GM21825 (cell line): ENCODE results near the gene BANK1.

Experiments
- ATAC-seq: cut with Tn5 transposase; IDR thresholded peaks from one replicate; pipeline ENCODE4 v1.9.1; 2021; ENCODE audit warnings: mild to moderate bottlenecking, moderate library complexity; ENCODE audit not compliant: unreplicated experiment

The BANK1 gene

DNA sequence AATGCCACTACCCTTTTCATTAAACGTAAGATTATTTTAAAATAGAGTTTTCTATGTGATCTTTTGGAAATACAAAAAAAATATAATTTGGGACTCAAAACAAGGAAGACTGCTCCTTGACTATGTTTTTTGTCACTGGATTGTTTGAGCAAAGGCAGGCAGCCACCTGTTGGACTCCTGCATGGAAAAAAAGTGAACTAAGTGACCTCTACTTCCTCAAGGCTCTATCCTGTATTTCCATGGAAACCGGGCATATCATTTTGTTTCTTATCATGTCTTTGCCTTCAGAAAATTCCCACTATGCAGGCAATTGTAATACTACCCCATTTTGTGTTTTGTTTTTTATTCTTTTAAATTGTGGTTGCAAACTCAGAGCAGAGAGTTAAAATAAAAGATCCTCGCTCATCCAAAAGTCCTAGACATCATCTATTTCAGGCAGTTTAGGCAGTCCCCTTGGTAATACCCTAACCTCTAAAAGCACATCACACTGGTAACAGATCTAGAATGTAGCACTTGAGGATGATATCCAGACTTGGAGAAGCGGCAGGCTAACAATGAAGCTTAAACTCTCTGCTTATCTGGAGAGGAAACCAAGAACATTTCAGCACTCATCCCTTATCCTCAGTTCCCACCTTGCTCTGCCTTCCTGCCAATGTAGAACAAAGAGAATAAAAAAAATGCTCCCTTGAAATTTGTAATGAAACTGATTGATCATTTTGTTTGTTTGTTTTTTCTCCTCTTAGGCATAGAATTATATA, 165.7 kb downstream of the BANK1 start:
- no peak for ATAC-seq

- no peak for ATAC-seq
Measured at GRCh38 chr4:101958547-101958946, 168.0 kb downstream of the BANK1 start.

DNA sequence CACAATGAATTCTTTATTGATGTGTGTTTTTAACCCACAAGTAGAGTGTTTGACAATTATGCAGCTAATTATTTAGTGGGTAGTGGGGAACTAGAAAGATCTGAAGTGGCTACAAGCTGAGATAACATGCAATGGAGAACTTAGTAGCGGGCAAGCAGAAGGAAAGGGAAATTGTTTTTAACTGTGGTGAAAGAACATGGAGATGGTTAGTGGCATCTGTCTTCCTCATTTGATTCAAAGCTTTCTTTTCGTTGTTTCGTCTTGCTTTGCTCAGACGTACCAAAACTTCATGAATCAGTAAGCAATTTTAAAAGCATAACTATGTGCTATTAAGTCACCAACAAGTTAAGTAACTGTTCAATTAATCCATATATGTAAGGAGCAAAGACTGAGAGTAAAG, 169.9 kb downstream of the BANK1 start:
- ATAC-seq = no peak

DNA sequence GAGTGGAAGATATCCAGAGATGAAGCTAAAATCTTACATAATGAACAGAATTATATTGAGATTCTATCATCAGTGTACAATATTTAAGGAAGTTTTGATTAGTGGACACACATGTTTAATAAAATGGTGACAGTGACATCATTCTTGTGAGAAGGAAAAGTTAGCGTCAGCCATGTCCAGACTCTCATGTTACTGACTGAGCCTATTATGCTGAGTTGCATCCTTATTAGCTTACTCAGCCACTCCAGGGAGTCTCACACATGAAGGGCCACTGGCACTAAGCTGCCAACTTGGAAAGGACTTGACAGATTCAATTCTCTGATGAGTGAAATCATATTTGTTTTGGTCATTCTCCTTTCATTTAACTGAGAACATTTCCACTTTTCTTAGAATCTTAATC, 170.6 kb downstream of the BANK1 start:
- ATAC-seq = no peak

DNA sequence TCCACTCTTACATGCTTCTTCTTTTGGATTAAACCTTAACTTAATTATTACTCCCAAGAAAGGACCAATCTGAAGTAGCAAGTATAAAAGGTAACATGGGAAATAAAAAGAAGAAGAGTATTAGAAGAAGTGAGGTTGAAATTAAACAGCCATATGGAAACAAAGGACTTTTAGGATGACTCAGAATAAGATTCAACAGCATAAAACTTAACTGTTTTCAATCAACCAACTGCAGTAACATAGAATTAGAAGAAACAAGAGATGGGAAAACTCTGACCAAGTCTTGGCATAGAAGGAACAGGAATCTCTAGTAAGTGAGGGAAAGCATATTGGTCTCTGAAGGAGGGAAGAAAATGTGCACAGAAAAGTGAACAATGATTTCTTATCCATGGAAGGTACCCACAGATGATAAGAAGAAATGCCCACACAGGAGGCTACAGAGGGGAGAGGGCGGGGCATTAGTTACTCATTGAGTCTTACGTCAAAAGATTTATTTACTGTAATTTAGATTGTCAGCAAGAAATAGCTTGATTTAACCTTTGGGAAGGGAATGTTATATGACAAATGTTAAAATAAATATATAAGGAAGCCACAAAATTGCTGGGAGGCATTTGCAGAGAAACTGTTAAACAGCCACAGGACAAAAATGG, 177.3 kb downstream of the BANK1 start:
- ATAC-seq = no peak

- ATAC-seq = no peak
Measured at GRCh38 chr4:101968364-101968763, 177.8 kb downstream of the BANK1 start.

DNA sequence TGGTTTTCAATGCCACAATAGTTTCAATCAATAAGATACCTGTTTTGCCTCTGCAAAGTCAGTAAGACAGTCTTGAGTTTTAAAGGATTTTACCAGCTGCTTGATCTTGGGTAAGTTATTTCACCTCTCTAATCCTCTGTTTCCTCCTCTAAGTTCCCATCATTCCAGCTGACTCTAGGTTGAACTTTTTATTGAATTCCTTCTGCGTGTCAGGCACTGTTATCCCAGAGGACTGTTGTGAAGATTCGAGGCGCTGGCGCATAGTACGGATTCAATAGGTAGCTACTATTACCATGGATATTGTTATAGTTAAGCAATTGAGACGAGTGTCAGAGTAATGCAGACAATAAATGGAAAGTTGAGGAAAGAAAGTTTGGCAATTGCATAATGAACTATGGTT, 179.4 kb downstream of the BANK1 start:
- no peak for ATAC-seq

DNA sequence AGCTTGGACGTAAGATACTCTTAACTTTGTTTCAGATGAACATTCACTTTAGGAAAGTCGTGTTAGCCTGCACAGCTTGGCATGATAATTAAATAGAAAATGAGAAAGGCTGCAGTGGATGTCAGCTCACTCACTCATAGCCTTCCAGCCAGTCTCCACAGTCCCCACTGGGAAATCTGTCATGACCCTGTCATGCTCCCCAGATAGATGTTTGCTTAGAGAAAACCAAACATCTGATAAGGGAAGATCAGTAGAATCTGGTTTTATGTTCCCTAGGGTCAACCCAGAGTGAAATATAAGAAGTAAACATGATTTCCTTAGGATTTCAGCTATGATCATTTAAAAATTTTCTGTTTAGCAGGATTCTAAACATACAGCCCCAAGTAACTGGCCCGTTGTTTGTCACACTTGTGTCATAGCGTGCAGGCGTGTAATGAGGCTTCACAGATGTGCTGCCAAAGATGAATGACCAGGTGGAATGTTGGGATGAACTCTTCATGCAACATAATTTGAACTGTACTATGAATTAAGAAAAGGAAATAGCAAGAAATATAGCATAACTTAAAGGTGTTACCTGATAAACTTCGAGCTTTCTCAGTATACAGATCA, 180.1 kb downstream of the BANK1 start:
- no peak for ATAC-seq

GRCh38 chr4:101972791-101973190, 182.3 kb downstream of the BANK1 start:
- no peak for ATAC-seq

DNA sequence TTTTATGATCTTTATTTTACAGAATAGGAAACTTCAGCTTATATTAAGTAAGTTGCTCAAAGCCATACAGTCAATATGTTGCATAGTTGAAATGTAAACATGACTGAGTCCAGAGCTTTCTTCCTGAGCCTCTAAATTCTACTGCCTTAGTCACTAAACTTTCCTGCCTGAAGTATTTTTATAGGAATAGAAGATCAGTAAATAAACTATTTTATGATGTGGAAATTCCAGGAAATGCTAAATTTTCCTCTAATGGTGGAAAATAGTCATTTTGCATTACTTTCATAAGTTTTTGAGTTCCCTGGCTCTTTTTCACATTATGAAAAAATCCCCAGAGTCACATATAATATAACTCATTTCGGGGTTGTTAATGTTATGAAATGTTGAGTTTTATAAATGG, 182.8 kb downstream of the BANK1 start:
- ATAC-seq = no peak

GRCh38 chr4:101977076-101977475, 186.5 kb downstream of the BANK1 start:
- ATAC-seq = no peak

- no peak for ATAC-seq
Measured at GRCh38 chr4:101981756-101982155, 191.2 kb downstream of the BANK1 start.

- ATAC-seq = no peak
Measured at GRCh38 chr4:101983835-101984234, 193.3 kb downstream of the BANK1 start.

GRCh38 chr4:101987623-101988243, 197.2 kb downstream of the BANK1 start:
- peak; percentile 92 for ATAC-seq

DNA sequence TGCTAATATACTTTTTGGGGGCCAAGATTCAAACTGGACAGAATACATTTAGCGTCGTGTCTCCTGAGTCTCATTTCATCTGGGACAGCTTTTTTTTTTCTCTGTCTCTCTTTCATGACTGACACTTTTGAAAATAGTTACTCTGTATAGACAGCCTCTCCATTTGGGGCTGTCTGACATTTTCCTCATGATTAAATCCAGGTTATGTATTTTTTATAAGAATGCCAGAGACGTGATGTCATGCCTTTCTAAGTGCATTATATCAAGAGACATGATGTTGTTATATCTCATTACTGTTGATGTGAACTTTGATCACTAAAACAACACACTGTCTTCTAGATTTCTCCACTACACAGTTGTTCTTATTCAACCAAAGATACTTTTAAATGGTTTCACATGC, 199.0 kb downstream of the BANK1 start:
- ATAC-seq = no peak

- no peak for ATAC-seq
Measured at GRCh38 chr4:101992446-101992845, 201.9 kb downstream of the BANK1 start.

- ATAC-seq = no peak
Measured at GRCh38 chr4:101993002-101993841, 202.7 kb downstream of the BANK1 start.

DNA sequence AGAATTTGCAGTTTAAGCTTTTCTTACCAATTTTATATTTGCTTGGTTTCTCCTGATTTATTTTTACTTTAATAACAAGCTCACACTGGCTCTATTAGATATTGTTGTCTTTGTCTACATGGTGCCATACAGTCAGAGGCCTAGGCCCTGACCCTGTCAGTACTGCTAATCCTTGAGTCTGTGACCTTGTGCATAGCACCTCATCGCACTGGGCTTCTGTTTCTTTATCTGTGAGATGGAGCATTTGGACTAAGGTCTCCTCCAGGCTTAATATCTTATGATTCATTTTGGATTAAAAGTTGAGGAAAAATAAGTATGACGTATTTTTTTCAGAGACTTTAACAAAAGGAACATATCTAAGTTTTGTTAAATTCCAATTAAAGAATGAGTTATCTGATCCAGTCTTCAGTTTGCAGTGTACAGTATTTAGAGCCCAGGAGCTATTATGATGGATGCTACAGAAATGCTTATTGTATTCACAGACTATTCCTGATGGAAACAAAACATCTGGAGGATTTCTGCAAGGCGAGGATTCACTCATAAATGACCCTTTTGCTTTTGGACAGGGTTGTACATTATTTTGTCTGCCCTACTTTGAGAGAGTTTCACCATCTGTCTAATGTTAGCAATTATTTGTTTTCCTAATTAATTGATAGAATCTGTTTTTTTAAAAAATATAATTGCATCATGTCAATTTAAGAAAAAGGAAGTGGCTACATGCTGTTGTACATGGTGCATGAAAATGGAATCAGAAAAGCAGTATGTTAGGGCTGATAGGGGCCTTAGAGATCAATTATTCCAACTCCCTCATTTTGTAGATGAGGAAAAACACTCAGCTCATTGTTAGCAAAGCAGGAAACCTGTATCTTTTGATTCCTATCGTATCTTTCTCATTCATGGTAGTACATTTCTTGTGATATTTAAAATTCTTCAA, 203.6 kb downstream of the BANK1 start:
- no peak for ATAC-seq

DNA sequence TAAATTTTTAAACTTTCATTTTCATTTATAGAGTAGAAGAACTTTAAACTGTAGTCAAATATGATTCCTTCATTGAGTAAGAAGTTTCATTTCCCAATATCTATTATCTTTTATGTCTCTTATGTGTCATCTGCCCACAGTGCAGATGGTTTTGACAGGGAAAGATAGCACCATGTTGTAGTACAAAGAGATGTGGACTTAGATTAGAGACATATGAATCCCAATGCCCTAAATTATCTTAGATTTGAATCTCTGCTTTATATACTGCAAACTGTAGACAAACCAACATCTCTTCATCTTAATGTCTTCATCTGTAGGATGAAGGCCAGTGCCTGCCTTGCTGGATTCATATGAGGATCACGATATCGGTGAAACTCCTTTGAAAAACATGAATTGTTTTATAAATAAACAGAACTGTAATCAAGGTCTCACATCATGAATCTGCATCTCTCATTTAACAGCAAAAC, 217.5 kb downstream of the BANK1 start:
- peak; percentile 86 for ATAC-seq

GRCh38 chr4:102008711-102009110, 218.2 kb downstream of the BANK1 start:
- ATAC-seq = no peak
